T-helper 17 cell (primary cell): ENCODE measurements around the gene HLA-DMA. TPM values are rescaled to one million over a fixed set of nuclear protein-coding genes. Genes with fewer than 3 reads are reported as not detected.

Experiments used
- ATAC-seq: fragments of 150-1000 bp; cut with Tn5 transposase; 2 replicates; pipeline ENCODE4 v1.10.0; 2021; ENCODE audit warnings: mild to moderate bottlenecking, moderate library complexity
- DNase-seq, 3 donors: peaks; one replicate each; pipeline versions ENCODE4 v3.0.0 to v3.0.0-alpha.2; 2020 to 2021
- H3K9me3 ChIP-seq: one replicate; pipeline ENCODE4 v1.7.0; 2013; ENCODE audit warnings: low read length, mild to moderate bottlenecking; ENCODE audit not compliant: control insufficient read depth, poor library complexity, severe bottlenecking
- H3K27ac Mint-ChIP-seq: one replicate; pipeline ENCODE4 v1.8.0; 2022; ENCODE audit warnings: mild to moderate bottlenecking, moderate library complexity, mixed read lengths
- H3K27me3 Mint-ChIP-seq: one replicate; pipeline ENCODE4 v1.8.0; 2022; ENCODE audit warnings: mixed read lengths
- H3K36me3 Mint-ChIP-seq: one replicate; pipeline ENCODE4 v1.8.0; 2022; ENCODE audit warnings: low read depth, mixed read lengths
- H3K4me1 Mint-ChIP-seq: one replicate; pipeline ENCODE4 v1.8.0; 2022; ENCODE audit warnings: mild to moderate bottlenecking, mixed read lengths
- H3K4me3 Mint-ChIP-seq: one replicate; pipeline ENCODE4 v1.8.0; 2022; ENCODE audit warnings: mild to moderate bottlenecking, moderate library complexity, mixed read lengths
- total RNA-seq, 4 donors: library from RNA in 2 of 4; stranded (reverse) in 2 of 4; gene quantifications; one replicate each; pipeline ENCODE4 v1.2.3 and lab custom pipeline; 2022 to 2026

Gene HLA-DMA
- total RNA-seq, 2 donors from 2014 or later, result 20.9 to 23.4 TPM

DNA sequence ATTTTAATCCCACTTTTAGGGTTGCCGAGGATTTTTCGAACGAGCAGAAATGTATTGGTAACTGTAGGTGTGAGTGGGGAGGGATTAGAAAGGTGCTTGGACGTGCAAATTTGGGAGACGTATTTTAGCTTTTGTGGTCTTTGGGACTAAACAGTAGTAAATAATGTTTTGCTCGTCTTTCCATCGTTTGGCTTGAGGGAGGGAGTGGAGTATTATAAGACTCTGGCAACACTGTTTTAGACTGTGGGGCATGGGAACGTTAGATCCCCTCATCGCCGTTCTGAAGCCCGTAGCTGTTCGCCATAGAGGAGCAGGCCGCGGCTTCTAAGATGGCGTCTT is 18.3 kb upstream of the HLA-DMA start:
- H3K27ac Mint-ChIP-seq, result peak overlapping the region; percentile 99
- peaks cover 69% of the 10 kb centered on the region for H3K4me1 Mint-ChIP-seq
- no peak for ATAC-seq
- peaks cover 18% of the 10 kb centered on the region for H3K36me3 Mint-ChIP-seq
- H3K4me3 Mint-ChIP-seq, result peak overlapping the region; percentile 100
- no peak for DNase-seq
- no peaks in the 10 kb centered on the region for H3K27me3 Mint-ChIP-seq
- H3K9me3 ChIP-seq, result no peaks in the 10 kb centered on the region

DNA sequence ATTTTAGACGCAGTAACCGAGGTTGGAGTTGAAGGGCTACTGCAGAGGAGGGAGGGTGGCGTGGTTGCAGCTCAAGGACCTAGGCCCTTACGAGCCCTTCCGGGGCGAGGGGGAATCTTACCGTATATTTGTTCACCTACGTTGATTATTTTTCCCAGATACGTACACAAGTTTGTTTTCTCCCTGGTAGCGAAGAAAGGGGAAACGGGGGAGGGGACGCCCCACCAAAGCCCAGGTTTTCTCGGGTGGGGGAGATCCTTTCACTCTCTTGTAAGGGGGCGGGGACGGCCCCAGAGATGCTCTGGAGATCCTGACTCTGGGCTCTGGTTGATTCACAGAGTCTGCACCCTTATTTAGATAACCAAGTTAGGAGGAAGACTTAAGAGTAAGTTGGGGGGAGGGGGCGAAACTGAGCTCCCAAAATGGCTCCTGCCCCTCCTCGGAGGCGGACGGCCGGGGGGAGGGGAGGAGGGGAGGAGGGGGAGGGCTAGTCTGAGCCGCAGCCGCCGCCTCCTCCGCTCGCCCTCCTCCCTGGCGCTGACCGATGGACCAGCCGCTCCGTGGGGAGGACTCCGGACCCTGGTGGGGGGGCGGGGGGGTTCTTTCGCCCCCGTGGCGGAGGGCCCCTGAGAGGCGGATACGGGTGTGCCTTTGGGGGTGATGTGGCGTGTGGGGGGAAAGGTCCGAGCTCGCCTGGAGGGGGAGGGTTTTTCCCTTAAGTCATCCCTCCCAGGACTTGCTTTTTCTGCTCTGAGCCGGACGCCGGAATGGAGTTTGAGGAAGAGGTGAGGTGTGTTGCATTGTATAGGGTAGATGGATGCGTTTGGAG is 17.7 kb upstream of the HLA-DMA start:
- H3K4me1 Mint-ChIP-seq, result peaks cover 69% of the 10 kb centered on the region
- no peaks in the 10 kb centered on the region for H3K27me3 Mint-ChIP-seq
- H3K9me3 ChIP-seq, result no peaks in the 10 kb centered on the region
- ATAC-seq, result no peak
- peaks cover 14% of the 10 kb centered on the region for H3K36me3 Mint-ChIP-seq
- peak; percentile 47 to 52 (median 49) for DNase-seq
- peak overlapping the region; percentile 100 for H3K4me3 Mint-ChIP-seq
- peak overlapping the region; percentile 99 for H3K27ac Mint-ChIP-seq

DNA sequence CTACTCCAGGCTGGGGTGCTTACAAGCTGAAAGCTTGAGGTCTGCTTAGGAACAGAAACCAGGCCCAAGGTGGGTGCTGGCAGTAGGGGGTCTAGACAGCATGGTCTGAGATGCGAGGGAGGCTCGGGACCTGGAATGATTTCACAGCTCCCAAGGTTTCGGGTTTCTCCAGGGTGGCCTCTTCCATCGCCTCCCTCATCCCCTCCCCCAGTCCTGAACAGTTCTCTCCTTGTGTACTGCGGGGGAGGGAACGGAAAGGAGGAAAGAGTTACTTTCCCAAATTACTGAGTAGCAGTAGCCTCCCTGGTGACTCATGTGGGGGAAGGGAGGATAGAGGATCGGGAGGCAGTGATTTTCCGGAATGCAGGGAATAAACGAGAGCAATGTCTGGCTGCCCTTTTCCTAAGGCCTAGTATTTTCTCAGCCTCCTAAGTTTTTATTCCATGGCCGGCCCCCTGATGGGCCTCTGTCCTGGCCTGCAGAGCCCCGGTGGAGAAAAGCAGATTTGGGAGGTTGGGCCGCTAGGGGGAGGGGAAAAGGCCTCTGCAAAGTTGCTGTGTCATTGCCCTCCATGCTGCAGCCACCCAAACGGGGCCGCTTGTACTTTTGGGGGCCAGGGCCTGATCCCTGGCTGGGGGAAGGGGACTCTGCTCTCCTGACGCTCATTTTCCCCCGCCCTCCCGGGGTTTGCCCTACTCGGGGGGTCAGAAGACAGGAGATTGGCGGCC is 17.0 kb upstream of the HLA-DMA start:
- H3K9me3 ChIP-seq, result no peaks in the 10 kb centered on the region
- Mint-ChIP-seq H3K27me3 (no peaks in the 10 kb centered on the region), H3K27ac (peak overlapping the region; percentile 99), H3K36me3 (peaks cover 13% of the 10 kb centered on the region), H3K4me3 (peak overlapping the region; percentile 100), H3K4me1 (peaks cover 69% of the 10 kb centered on the region)
- peak; percentile 42 to 49 (median 45) for DNase-seq
- ATAC-seq, result no peak

DNA sequence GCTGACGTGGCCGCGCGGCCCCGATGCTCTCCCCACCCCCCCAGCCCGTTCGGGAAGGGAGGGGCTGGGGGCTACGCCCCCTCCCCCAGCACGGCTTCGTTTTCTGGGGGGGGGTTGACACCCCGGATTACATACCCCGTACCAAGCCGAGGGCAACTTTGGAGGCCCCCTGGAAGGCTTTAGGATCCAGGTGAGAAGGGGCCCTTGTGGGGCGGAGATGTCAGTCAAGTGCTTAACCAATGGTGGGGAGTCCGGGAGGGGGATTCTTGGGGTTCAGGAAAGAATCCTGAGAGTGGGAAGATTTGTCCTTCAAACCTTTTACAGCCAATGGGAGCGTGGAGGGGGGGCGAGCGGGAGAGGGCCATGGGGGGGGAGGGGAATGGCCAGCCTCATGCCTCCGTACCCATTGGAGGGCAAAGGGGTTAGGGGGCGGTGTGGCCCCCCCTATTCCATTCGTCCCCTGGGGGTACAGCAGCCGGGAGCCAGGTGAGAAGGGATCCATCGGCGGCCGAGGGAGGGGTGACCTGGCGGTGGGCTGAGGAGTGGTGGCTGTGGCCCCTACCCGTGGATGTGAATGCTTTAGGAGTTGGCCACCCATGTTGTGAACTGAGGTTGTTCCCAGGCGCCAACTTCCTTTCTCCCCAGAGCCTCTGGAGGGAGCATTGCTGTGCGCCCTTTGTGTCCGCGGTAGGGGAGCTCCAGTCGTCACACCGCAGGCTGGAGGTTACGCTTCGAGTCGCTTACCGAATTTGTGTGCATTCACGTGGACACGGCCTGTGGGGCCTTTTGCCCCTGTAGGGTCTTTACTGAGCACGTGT is 16.2 kb upstream of the HLA-DMA start:
- DNase-seq (peak; percentile 33 to 38 (median 34)), ATAC-seq (no peak)
- H3K4me3 Mint-ChIP-seq, result peak overlapping the region; percentile 100
- H3K27ac Mint-ChIP-seq, result peak overlapping the region; percentile 99
- no peaks in the 10 kb centered on the region for H3K27me3 Mint-ChIP-seq
- peaks cover 13% of the 10 kb centered on the region for H3K36me3 Mint-ChIP-seq
- H3K9me3 ChIP-seq, result no peaks in the 10 kb centered on the region
- peaks cover 67% of the 10 kb centered on the region for H3K4me1 Mint-ChIP-seq

- no peaks in the 10 kb centered on the region for H3K27me3 Mint-ChIP-seq
- peaks cover 62% of the 10 kb centered on the region for H3K4me1 Mint-ChIP-seq
- no peaks in the 10 kb centered on the region for H3K9me3 ChIP-seq
- H3K4me3 Mint-ChIP-seq, result peak within 1 kb of the TSS; percentile 100
- peak; percentile 51 for ATAC-seq
- peaks cover 6% of the 10 kb centered on the region for H3K36me3 Mint-ChIP-seq
- peak; percentile 94 to 95 (median 94) for DNase-seq
- peak within 1 kb of the TSS; percentile 99 for H3K27ac Mint-ChIP-seq
Measured at GRCh38 chr6:32968093-32968866, 15.4 kb upstream of the HLA-DMA start, which contains the start of gene BRD2. BRD2 (plus strand) TSS chr6:32968594; CDS start chr6:32972899, 4,305 bp downstream.

DNA sequence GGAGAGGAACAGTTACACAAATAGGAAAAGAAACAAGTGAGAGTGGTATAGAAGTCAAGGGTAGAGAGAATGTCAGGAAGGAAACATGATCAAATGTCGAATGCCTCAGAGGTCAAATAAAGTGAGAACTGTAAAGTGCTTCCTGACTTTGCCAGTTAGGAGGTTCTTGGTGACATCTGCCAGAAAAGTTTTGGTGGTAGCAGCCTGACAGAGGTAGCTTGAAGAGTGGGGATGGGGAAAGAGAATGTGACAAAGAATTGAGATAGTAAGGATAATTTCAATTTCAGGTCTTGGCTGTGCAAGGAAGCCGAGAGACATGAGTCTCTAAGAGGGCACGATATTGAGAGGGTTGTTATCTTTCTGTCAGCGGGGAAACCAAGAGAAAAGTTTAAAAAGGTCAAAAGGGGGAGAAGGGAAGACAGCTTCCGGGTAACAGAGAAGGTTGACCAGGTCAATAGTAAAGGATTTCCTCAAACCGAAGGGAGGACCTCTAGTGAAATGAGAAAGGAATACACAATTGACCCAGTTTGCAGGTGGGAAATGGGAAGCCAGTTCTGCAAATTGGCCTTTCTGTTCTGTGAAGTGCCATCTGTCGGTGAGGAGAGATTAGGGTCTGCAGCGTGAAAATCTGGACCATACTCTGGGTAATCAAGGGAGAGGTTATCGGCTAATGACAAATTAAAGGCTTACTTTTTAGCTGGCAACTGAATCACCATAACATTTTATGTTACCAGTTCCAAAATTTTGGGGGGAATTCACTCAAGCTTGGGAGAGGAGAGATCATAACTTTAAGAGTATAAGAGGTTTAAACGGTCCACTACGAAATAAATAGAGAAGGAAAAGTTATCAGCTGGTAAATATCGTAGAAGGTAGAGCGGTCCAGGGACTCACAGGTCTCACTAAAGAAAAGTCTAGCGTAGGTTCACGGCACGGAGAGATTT is 14.5 kb upstream of the HLA-DMA start:
- ATAC-seq, result no peak
- Mint-ChIP-seq H3K4me3 (peak overlapping the region; percentile 100), H3K4me1 (peaks cover 60% of the 10 kb centered on the region), H3K36me3 (no peaks in the 10 kb centered on the region), H3K27me3 (no peaks in the 10 kb centered on the region), H3K27ac (peak overlapping the region; percentile 99)
- no peak for DNase-seq
- H3K9me3 ChIP-seq, result no peaks in the 10 kb centered on the region

- H3K36me3 Mint-ChIP-seq, result peaks cover 2% of the 10 kb centered on the region
- peaks cover 53% of the 10 kb centered on the region for H3K4me1 Mint-ChIP-seq
- DNase-seq (no peak), ATAC-seq (no peak)
- H3K27ac Mint-ChIP-seq, result peak overlapping the region; percentile 99
- H3K4me3 Mint-ChIP-seq, result no peak overlapping the region
- H3K9me3 ChIP-seq, result no peaks in the 10 kb centered on the region
- no peaks in the 10 kb centered on the region for H3K27me3 Mint-ChIP-seq
Measured at GRCh38 chr6:32964776-32965175, 11.9 kb upstream of the HLA-DMA start.

GRCh38 chr6:32963866-32964265 is 11.0 kb upstream of the HLA-DMA start:
- H3K4me1 Mint-ChIP-seq, result peaks cover 52% of the 10 kb centered on the region
- H3K36me3 Mint-ChIP-seq, result peaks cover 4% of the 10 kb centered on the region
- H3K27ac Mint-ChIP-seq, result peak overlapping the region; percentile 99
- H3K27me3 Mint-ChIP-seq, result no peaks in the 10 kb centered on the region
- H3K9me3 ChIP-seq, result no peaks in the 10 kb centered on the region
- no peak overlapping the region for H3K4me3 Mint-ChIP-seq
- DNase-seq, result no peak
- ATAC-seq, result no peak

DNA sequence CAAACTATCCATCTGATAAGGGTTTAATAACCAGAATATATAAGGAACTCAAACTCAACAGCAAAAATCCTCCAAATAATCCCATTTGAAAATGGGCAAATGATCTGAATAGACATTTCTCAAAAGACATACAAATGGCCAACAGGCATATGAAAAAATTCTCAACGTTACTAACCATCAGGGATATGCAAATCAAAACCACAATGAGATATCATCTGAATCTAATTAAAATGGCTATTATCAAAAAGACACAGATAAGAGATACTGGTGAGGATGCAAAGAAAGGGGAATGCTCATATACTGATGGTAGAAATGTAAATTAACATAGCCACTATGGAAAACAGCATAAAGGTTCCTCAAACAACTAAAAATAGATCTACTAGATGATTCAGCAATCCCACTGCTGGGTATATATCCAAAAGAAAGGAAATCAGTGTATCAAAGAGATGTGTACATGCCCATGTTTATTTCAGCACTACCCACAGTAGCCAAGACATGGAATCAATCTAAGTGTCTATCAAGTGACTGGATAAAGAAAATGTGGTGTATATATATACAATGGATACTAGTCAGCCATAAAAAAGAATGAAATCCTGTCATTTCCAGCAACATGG is 9.4 kb upstream of the HLA-DMA start:
- Mint-ChIP-seq H3K27ac (peak overlapping the region; percentile 67), H3K4me3 (no peak overlapping the region), H3K36me3 (peaks cover 4% of the 10 kb centered on the region), H3K27me3 (no peaks in the 10 kb centered on the region), H3K4me1 (peaks cover 51% of the 10 kb centered on the region)
- H3K9me3 ChIP-seq, result no peaks in the 10 kb centered on the region
- DNase-seq (no peak), ATAC-seq (no peak)

DNA sequence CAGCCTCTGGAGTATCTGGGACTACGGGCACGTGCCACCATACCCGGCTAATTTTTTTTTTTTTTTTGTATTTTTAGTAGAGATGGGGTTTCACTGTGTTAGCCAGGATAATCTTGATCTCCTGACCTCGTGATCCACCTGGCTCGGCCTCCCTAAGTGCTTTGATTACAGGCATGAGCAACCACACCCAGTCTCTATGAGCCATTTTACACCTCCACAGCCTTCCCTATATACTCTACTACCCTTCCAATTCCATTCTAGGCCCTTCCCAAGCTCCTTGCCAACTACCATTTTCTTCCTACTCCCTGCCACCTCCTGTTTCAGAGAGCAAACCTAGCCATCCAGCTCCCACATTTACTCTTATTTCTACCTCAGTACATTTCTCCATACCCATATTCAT is 7.7 kb upstream of the HLA-DMA start:
- H3K36me3 Mint-ChIP-seq, result peaks cover 4% of the 10 kb centered on the region
- no peaks in the 10 kb centered on the region for H3K9me3 ChIP-seq
- H3K27me3 Mint-ChIP-seq, result no peaks in the 10 kb centered on the region
- H3K4me3 Mint-ChIP-seq, result no peak overlapping the region
- peaks cover 38% of the 10 kb centered on the region for H3K4me1 Mint-ChIP-seq
- H3K27ac Mint-ChIP-seq, result peak overlapping the region; percentile 67
- no peak for ATAC-seq
- DNase-seq, result no peak

GRCh38 chr6:32956176-32956575 is 3.3 kb upstream of the HLA-DMA start:
- DNase-seq (no peak), ATAC-seq (no peak)
- no peak overlapping the region for H3K4me3 Mint-ChIP-seq
- peaks cover 7% of the 10 kb centered on the region for H3K36me3 Mint-ChIP-seq
- H3K4me1 Mint-ChIP-seq, result peaks cover 41% of the 10 kb centered on the region
- no peaks in the 10 kb centered on the region for H3K27me3 Mint-ChIP-seq
- no peak overlapping the region for H3K27ac Mint-ChIP-seq
- H3K9me3 ChIP-seq, result no peaks in the 10 kb centered on the region
